Measurements from ENCODE around the gene SEZ6L. TPM values are rescaled to one million over a fixed set of nuclear protein-coding genes. Genes with fewer than 3 reads are reported as not detected.

The SEZ6L gene
- total RNA-seq, 4 donors from 2014 or later, result 0.19 to 0.52 (median 0.22) TPM; not detected in 1

GRCh38 chr22:26426924-26427323, 257.7 kb downstream of the SEZ6L start:
- H3K4me3 ChIP-seq (ENCODE audit: low read depth, poor library complexity, severe bottlenecking), result no peak overlapping the region
- TF ChIP-seq CTCF (IDR thresholded peaks at IDR 0.05), result no peak
- no peak for TF ChIP-seq POLR2A (IDR thresholded peaks at IDR 0.05)
- no peak for DNase-seq (ENCODE audit: low spot score in 2 of 2)
- intact Hi-C loops (cut with DNase I; ENCODE audit: low total_unique reads), result no loop called here

DNA sequence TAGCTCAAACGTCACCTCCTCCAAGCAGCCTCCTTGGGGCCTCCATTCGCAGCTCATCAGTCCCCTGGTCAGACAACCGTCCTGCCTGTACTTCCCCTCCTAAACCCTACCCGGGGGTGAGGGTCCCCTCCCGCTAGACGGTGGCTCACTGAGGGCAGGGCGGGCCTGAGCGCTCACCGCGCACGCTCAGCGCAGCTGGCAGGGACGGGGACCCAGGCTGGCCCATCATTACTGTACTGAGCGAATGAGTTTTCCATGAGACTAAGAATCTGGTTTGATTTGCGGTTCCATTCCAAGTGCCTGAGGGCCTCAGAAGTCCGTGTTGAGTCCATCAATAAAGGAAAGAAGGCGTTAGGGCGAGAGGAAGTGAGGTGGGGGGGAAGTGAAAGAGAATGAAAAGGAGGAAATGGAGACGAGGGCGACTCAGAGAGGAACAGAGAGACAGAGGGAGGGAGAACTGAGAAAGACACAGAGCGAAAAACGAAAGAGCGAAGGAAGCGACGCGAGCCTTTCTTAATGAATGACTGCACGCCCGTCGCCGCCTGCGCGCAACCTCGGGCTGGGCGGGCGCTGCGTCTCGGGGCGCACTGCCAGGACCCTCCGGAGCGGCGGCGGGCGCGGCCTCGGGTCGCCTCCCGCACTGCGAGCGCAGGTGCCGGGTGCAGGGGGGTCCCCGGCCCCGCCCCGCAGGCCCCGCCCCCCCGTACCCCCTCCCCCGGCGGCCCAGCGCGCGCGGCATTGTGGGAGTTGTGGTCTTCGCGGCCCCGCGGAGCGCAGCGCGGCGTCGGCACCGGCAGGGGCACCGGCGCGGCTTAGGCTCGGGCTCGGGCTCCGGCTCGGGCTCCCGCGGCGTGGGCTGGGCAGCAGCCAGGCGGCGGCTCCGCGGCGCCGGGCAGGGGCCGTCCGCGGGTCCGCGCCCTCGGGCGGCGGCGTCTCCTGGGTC, 259.5 kb downstream of the SEZ6L start, which contains the start of gene ASPHD2:
TSS of gene ASPHD2 (plus strand) at position 746 of the 943 bp plus-strand sequence. CDS start 4,356 bp downstream, outside the sequence.
- intact Hi-C loops (cut with DNase I; ENCODE audit: low total_unique reads), result no loop called here
- WGBS, 2 donors, result 1% methylated on average over 52 to 67 of the region's 96 CpGs
- DNase-seq (ENCODE audit: low spot score in 2 of 2), result peak; percentile 32 to 87
- TF ChIP-seq POLR2A (IDR thresholded peaks at IDR 0.05), result no peak
- no peak for TF ChIP-seq CTCF (IDR thresholded peaks at IDR 0.05)
- H3K4me3 ChIP-seq (ENCODE audit: low read depth, poor library complexity, severe bottlenecking), result peak within 1 kb of the TSS; percentile 47

GRCh38 chr22:26429458-26430286, 260.4 kb downstream of the SEZ6L start:
- TF ChIP-seq POLR2A (IDR thresholded peaks at IDR 0.05), result no peak
- TF ChIP-seq CTCF (IDR thresholded peaks at IDR 0.05), result no peak
- no peak for DNase-seq (ENCODE audit: low spot score in 2 of 2)
- H3K4me3 ChIP-seq (ENCODE audit: low read depth, poor library complexity, severe bottlenecking), result no peak overlapping the region
- 12 to 14% methylated on average over 37 to 39 of the region's 50 CpGs for WGBS, 2 donors
- intact Hi-C loops (cut with DNase I; ENCODE audit: low total_unique reads), result no loop called here

DNA sequence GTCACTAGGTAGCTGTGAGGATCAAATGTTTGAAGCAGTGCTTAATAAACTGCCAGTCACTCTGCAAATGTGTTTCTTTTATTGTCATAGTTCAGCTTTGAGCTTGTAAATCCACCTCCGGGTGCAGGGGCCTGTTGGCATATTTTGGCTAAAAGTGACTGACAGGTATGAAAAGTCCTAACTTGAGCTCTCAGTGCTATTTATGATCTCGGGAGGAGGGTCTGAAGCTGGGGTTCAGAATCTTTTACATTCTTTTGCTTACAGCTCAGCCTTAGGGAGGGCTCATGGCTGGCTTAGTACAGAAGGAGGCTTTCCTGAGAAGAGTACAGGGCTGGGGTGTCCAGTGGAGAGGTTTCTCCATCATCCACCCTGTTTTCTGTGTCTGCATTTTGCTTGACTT, 261.3 kb downstream of the SEZ6L start:
- 78 to 88% methylated on average over 1 to 2 of the region's 2 CpGs for WGBS, 2 donors
- TF ChIP-seq CTCF (IDR thresholded peaks at IDR 0.05) (no peak), POLR2A (IDR thresholded peaks at IDR 0.05) (no peak)
- intact Hi-C loops (cut with DNase I; ENCODE audit: low total_unique reads), result no loop called here
- no peak for DNase-seq (ENCODE audit: low spot score in 2 of 2)
- no peak overlapping the region for H3K4me3 ChIP-seq (ENCODE audit: low read depth, poor library complexity, severe bottlenecking)

DNA sequence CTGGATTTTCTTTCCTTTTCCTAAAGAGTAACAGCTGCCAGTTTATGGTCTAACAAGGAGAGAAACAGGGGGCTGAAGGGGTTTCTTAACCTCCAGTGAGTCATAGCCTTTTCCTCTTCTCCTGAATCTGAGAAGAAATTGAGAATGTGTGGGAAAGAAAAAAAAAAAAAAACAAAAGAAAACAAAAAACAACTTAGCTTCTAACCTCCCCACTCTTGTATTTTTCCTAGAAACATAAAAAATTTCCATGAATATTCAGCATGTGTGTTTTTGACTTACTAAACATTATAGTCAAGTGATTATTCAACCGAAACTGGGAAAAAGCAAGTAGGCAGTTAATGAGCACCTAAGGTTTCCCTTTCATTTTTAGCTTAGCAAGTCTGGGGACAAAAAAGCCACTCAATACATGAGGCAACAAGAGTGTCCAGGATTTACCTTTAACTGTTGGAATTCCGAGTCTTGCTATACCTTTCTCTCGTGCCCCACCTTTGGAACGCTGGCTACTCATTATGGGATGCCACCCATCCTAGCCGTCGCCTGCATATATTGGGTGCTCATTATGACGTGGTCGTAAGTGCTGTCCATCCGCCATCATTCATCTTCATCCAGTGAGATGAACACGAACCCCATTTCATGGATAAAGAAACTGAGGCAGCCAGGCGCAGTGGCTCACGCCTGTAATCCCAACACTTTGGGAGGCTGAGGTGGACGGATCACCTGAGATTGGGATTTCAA, 262.2 kb downstream of the SEZ6L start:
- intact Hi-C loops (cut with DNase I; ENCODE audit: low total_unique reads), result no loop called here
- no peak for DNase-seq (ENCODE audit: low spot score in 2 of 2)
- TF ChIP-seq CTCF (IDR thresholded peaks at IDR 0.05), result no peak
- no peak for TF ChIP-seq POLR2A (IDR thresholded peaks at IDR 0.05)
- WGBS, 2 donors, result 91 to 96% methylated on average over 13 of the region's 13 CpGs
- H3K4me3 ChIP-seq (ENCODE audit: low read depth, poor library complexity, severe bottlenecking), result no peak overlapping the region

All from lower leg skin (tissue), 4 donors.